ENCODE results near the gene EHMT1.

The EHMT1 gene

GRCh38 chr9:137755261-137755927 lies 136.6 kb downstream of the EHMT1 start:
- no peak overlapping the region for H3K27ac ChIP-seq
- no peak for TF ChIP-seq ZFX (IDR thresholded peaks at IDR 0.05)
- TF ChIP-seq, protein P1, sequence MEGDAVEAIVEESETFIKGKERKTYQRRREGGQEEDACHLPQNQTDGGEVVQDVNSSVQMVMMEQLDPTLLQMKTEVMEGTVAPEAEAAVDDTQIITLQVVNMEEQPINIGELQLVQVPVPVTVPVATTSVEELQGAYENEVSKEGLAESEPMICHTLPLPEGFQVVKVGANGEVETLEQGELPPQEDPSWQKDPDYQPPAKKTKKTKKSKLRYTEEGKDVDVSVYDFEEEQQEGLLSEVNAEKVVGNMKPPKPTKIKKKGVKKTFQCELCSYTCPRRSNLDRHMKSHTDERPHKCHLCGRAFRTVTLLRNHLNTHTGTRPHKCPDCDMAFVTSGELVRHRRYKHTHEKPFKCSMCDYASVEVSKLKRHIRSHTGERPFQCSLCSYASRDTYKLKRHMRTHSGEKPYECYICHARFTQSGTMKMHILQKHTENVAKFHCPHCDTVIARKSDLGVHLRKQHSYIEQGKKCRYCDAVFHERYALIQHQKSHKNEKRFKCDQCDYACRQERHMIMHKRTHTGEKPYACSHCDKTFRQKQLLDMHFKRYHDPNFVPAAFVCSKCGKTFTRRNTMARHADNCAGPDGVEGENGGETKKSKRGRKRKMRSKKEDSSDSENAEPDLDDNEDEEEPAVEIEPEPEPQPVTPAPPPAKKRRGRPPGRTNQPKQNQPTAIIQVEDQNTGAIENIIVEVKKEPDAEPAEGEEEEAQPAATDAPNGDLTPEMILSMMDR (conservative IDR thresholded peaks at IDR 0.05) = no peak

DNA sequence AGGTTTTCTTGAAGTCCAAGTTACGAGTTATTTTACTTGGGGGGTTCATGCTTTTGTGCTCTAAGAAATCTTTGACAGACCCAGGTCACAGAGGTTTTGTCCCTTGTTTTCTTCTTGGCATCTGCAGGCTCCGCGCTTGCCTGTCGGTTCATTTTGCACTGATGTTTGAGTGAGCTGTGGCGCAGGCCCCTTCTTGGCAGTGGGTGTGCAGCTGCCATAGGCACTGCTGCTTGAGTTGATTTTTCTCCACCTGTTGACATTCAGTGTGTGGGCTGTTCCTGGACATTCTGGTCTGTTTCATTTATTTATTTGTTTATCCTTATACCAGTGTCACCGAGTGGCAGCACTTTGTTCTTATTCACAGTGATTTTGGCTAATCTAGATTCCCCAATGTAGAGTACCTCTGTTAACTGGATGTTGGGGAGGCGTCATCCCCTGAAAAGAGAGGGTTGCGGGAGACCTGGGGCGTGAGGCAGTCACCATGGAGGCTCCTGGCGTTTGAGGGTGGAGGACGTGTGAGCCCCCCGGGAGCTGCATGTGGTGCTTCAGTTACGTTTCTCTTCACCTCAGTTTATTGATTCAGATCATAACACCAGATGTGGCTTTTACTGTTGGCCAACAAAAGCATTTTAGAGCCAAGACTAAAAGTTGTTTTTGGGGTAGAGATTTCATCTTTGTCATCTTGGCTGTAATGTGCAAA lies 137.4 kb downstream of the EHMT1 start:
- TF ChIP-seq, protein P1 (conservative IDR thresholded peaks at IDR 0.05) = no peak
- no peak for TF ChIP-seq ZFX (IDR thresholded peaks at IDR 0.05)
- no peak overlapping the region for H3K27ac ChIP-seq

- no peak overlapping the region for H3K27ac ChIP-seq
- no peak for TF ChIP-seq ZFX (IDR thresholded peaks at IDR 0.05)
- TF ChIP-seq, protein P1 (conservative IDR thresholded peaks at IDR 0.05) = no peak
Observed at GRCh38 chr9:137757139-137757538, 138.3 kb downstream of the EHMT1 start.

GRCh38 chr9:137757613-137758029 lies 138.8 kb downstream of the EHMT1 start:
- TF ChIP-seq ZFX (IDR thresholded peaks at IDR 0.05) = no peak
- TF ChIP-seq, protein P1 (conservative IDR thresholded peaks at IDR 0.05) = no peak
- H3K27ac ChIP-seq = no peak overlapping the region

DNA sequence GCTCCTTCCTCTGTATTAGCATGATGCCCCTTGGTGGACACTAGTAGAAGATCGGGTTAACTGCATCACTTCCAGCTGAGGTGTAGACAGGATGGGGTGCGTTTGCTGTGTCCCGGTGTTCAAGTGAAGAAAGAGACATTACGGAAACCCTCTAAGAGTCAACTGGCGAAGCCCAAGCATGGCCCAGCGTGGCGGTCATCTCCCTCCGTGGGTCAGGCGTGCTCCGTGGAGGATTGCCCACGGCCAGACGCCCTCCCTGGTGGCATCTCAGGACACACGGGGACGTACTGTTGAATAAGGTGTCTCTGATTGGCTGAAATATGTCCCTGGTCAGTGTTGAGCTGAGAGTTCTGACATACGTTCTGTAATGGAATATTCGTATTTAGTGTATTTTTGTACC lies 139.3 kb downstream of the EHMT1 start:
- no peak for TF ChIP-seq ZFX (IDR thresholded peaks at IDR 0.05)
- TF ChIP-seq, protein P1 (conservative IDR thresholded peaks at IDR 0.05) = no peak
- H3K27ac ChIP-seq = no peak overlapping the region

GRCh38 chr9:137759117-137759516 lies 140.3 kb downstream of the EHMT1 start:
- TF ChIP-seq, protein P1 (conservative IDR thresholded peaks at IDR 0.05) = no peak
- TF ChIP-seq ZFX (IDR thresholded peaks at IDR 0.05) = no peak

GRCh38 chr9:137759649-137760321 lies 141.0 kb downstream of the EHMT1 start:
- no peak for TF ChIP-seq ZFX (IDR thresholded peaks at IDR 0.05)
- TF ChIP-seq, protein P1 (conservative IDR thresholded peaks at IDR 0.05) = no peak
- no peak overlapping the region for H3K27ac ChIP-seq

More at GRCh38 chr9:137759117-137759516, 140.3 kb downstream of the EHMT1 start:
- H3K27ac ChIP-seq = no peak overlapping the region

Data from C4-2B (cell line).